ENCODE measurements around the gene AP1G2. TPM values are rescaled to one million over a fixed set of nuclear protein-coding genes. Genes with fewer than 3 reads are reported as not detected.

AP1G2 gene
- total and polyA plus RNA-seq, 2 of the 13 experiments (the other 11 are each of a cell fraction or from before 2014, with no cell fraction given), result 96.9 to 611 TPM

DNA sequence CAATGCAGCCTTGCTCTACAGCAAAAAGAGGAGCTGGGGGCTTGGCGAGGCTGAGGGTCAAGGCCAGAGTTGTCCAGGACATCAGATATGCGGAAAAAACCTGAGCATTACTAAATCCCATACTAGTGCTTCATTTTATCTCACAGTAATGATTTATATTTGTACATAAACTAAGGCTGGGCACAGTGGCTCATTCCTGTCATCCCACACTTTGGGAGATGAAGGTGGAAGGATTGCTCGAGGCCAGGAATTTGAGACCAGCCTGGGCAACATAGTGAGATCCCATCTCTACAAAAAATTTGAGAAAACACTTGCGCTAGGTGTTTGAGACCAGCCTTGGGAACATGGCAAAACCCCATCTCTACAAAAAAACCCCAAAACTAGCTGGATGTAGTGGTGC lies 22.6 kb upstream of the AP1G2 start (continued):
- no peak; the same call in 1 of the 2 replicates for TF ChIP-seq TRAFD1 (CRISPR knock-in tag; IDR thresholded peaks at IDR 0.05; ENCODE audit: borderline replicate concordance)
- no peak for TF ChIP-seq NFE2 (CRISPR knock-in tag; IDR thresholded peaks at IDR 0.05)
- no peak for TF ChIP-seq ZNF280B (CRISPR knock-in tag; IDR thresholded peaks at IDR 0.05; ENCODE audit: borderline replicate concordance)
- no peak for TF ChIP-seq ZC3H4 (CRISPR knock-in tag; IDR thresholded peaks at IDR 0.05; ENCODE audit: borderline replicate concordance)
- no peak for TF ChIP-seq ZNF772 (CRISPR knock-in tag; IDR thresholded peaks at IDR 0.05)
- no peak for TF ChIP-seq ZNF296 (CRISPR knock-in tag; conservative IDR thresholded peaks at IDR 0.05)
- TF ChIP-seq, protein P1, sequence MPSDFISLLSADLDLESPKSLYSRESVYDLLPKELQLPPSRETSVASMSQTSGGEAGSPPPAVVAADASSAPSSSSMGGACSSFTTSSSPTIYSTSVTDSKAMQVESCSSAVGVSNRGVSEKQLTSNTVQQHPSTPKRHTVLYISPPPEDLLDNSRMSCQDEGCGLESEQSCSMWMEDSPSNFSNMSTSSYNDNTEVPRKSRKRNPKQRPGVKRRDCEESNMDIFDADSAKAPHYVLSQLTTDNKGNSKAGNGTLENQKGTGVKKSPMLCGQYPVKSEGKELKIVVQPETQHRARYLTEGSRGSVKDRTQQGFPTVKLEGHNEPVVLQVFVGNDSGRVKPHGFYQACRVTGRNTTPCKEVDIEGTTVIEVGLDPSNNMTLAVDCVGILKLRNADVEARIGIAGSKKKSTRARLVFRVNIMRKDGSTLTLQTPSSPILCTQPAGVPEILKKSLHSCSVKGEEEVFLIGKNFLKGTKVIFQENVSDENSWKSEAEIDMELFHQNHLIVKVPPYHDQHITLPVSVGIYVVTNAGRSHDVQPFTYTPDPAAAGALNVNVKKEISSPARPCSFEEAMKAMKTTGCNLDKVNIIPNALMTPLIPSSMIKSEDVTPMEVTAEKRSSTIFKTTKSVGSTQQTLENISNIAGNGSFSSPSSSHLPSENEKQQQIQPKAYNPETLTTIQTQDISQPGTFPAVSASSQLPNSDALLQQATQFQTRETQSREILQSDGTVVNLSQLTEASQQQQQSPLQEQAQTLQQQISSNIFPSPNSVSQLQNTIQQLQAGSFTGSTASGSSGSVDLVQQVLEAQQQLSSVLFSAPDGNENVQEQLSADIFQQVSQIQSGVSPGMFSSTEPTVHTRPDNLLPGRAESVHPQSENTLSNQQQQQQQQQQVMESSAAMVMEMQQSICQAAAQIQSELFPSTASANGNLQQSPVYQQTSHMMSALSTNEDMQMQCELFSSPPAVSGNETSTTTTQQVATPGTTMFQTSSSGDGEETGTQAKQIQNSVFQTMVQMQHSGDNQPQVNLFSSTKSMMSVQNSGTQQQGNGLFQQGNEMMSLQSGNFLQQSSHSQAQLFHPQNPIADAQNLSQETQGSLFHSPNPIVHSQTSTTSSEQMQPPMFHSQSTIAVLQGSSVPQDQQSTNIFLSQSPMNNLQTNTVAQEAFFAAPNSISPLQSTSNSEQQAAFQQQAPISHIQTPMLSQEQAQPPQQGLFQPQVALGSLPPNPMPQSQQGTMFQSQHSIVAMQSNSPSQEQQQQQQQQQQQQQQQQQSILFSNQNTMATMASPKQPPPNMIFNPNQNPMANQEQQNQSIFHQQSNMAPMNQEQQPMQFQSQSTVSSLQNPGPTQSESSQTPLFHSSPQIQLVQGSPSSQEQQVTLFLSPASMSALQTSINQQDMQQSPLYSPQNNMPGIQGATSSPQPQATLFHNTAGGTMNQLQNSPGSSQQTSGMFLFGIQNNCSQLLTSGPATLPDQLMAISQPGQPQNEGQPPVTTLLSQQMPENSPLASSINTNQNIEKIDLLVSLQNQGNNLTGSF (CRISPR knock-in tag; IDR thresholded peaks at IDR 0.05), result no peak
- TF ChIP-seq ZMYM2 (CRISPR knock-in tag; IDR thresholded peaks at IDR 0.05), result no peak
- no peak for TF ChIP-seq NONO (IDR thresholded peaks at IDR 0.05)
- TF ChIP-seq NONO (CRISPR knock-in tag; conservative IDR thresholded peaks at IDR 0.05), result no peak
- TF ChIP-seq, protein P2, sequence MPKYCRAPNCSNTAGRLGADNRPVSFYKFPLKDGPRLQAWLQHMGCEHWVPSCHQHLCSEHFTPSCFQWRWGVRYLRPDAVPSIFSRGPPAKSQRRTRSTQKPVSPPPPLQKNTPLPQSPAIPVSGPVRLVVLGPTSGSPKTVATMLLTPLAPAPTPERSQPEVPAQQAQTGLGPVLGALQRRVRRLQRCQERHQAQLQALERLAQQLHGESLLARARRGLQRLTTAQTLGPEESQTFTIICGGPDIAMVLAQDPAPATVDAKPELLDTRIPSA (CRISPR knock-in tag; IDR thresholded peaks at IDR 0.05; ENCODE audit: borderline replicate concordance), result no peak
- TF ChIP-seq, protein P3, sequence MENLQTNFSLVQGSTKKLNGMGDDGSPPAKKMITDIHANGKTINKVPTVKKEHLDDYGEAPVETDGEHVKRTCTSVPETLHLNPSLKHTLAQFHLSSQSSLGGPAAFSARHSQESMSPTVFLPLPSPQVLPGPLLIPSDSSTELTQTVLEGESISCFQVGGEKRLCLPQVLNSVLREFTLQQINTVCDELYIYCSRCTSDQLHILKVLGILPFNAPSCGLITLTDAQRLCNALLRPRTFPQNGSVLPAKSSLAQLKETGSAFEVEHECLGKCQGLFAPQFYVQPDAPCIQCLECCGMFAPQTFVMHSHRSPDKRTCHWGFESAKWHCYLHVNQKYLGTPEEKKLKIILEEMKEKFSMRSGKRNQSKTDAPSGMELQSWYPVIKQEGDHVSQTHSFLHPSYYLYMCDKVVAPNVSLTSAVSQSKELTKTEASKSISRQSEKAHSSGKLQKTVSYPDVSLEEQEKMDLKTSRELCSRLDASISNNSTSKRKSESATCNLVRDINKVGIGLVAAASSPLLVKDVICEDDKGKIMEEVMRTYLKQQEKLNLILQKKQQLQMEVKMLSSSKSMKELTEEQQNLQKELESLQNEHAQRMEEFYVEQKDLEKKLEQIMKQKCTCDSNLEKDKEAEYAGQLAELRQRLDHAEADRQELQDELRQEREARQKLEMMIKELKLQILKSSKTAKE (CRISPR knock-in tag; IDR thresholded peaks at IDR 0.05; ENCODE audit: borderline replicate concordance), result no peak
